Gastrocnemius medialis (tissue), 4 donors: ENCODE results near the gene KHDC1L. TPM values are rescaled to one million over a fixed set of nuclear protein-coding genes. Genes with fewer than 3 reads are reported as not detected.

ENCODE experiments used
- ATAC-seq, 2 donors: fragments of 150-250 bp; one replicate each; pipeline ENCODE4 v1.9.1; 2016
- DNase-seq, 2 donors: peaks; one replicate each; pipeline ENCODE4 v3.0.0-alpha.2; 2019
- H3K27ac ChIP-seq, 4 donors: fragments of 200-600 bp; sonication (generic); 1 replicate in 1 of 4; 2 replicates in 3 of 4; pipeline ENCODE4 v1.5.1; 2016 to 2018; ENCODE audit warnings: mild to moderate bottlenecking in 2 of 4, moderate library complexity in 1 of 4
- H3K27me3 ChIP-seq, 3 donors: fragments of 200-600 bp; sonication (generic) in 2 of 3; 1 replicate in 1 of 3; 2 replicates in 2 of 3; pipeline versions ENCODE4 v1.5.1 to v1.6.0; 2016 to 2019; ENCODE audit warnings: mild to moderate bottlenecking in 1 of 3, moderate library complexity in 1 of 3
- H3K36me3 ChIP-seq, 2 donors: fragments of 200-600 bp; sonication (generic) in 1 of 2; one replicate each; pipeline ENCODE4 v1.5.1; 2017 to 2018
- H3K4me1 ChIP-seq, 2 donors: fragments of 200-600 bp; sonication (generic) in 1 of 2; one replicate each; pipeline ENCODE4 v1.5.1; 2016 to 2017; ENCODE audit warnings: mild to moderate bottlenecking in 2 of 2
- H3K4me3 ChIP-seq, 4 donors: fragments of 200-600 bp; sonication (generic) in 3 of 4; 1 replicate in 1 of 4; 2 replicates in 3 of 4; pipeline ENCODE4 v1.5.1; 2016 to 2019; ENCODE audit warnings: mild to moderate bottlenecking in 2 of 4
- H3K9me3 ChIP-seq, 3 donors: fragments of 200-600 bp; sonication (generic) in 2 of 3; 1 replicate in 1 of 3; 2 replicates in 2 of 3; pipeline ENCODE4 v1.5.1; 2016 to 2019
- POLR2A ChIP-seq, 2 donors: fragments of 450-650 bp; IDR thresholded peaks; one replicate each; pipeline ENCODE4 v1.6.1; 2017; ENCODE audit warnings: antibody characterized with exemption in 2 of 2, mild to moderate bottlenecking in 2 of 2, moderate library complexity in 2 of 2
- in situ Hi-C, 4 donors: fragments of 200-750 bp; cut with MboI; loops; one replicate each; pipeline versions ENCODE4 v1.15.0 to v1.8.0; 2017; ENCODE audit warnings: low sequenced_read_pairs in 4 of 4
- intact Hi-C: fragments of 100-400 bp; cut with DNase I; formaldehyde crosslinking; loops from one replicate; pipeline ENCODE4 v1.15.1; 2023; ENCODE audit warnings: low total_unique reads
- total RNA-seq, 4 donors: library from RNA; depleted of rRNA; stranded (reverse); fragments of >200 nt; gene quantifications; one replicate each; pipeline versions ENCODE4 v1.1.0 to v1.2.3, GENCODE V29; 2016
- TF ChIP-seq, protein P1 (sequence below), 5 experiments: fragments of 450-650 bp in 3 of 5; fragments of 200-600 bp in 2 of 5; sonication (generic) in 2 of 5; IDR thresholded peaks in 4 of 5; conservative IDR thresholded peaks in 1 of 5; 1 replicate in 4 of 5; 2 replicates in 1 of 5; pipeline ENCODE4 v1.5.1; 2016 to 2019; ENCODE audit warnings: antibody characterized with exemption in 5 of 5, mild to moderate bottlenecking in 3 of 5, moderate library complexity in 3 of 5

KHDC1L gene
- total RNA-seq, 4 donors from 2014 or later, result not detected

DNA sequence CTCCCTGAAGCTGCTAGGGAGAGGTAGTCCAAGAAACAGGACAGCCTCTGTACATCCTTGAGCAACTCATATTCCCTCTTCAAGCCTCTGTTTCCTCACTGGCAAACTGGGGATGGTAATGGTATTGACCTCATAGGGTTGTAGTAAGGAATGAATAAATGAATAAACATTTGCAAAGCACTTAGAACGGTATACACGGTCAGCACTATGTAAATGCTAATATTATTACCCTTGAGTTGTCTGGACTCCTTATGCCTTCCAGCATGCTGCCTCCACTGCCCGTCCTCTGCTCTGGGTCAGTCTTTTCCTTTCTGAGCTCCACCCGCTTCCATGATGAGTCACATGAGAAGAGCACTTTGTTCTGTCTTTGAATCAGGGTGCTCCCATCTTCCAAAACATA lies 50.6 kb downstream of the KHDC1L start:
- DNase-seq (no peak), ATAC-seq (no peak)
- TF ChIP-seq, protein P1, sequence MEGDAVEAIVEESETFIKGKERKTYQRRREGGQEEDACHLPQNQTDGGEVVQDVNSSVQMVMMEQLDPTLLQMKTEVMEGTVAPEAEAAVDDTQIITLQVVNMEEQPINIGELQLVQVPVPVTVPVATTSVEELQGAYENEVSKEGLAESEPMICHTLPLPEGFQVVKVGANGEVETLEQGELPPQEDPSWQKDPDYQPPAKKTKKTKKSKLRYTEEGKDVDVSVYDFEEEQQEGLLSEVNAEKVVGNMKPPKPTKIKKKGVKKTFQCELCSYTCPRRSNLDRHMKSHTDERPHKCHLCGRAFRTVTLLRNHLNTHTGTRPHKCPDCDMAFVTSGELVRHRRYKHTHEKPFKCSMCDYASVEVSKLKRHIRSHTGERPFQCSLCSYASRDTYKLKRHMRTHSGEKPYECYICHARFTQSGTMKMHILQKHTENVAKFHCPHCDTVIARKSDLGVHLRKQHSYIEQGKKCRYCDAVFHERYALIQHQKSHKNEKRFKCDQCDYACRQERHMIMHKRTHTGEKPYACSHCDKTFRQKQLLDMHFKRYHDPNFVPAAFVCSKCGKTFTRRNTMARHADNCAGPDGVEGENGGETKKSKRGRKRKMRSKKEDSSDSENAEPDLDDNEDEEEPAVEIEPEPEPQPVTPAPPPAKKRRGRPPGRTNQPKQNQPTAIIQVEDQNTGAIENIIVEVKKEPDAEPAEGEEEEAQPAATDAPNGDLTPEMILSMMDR (IDR thresholded peaks at IDR 0.05 in 4 of 5, conservative IDR thresholded peaks at IDR 0.05 in 1 of 5), result no peak
- TF ChIP-seq POLR2A (IDR thresholded peaks at IDR 0.05), result no peak
- no peaks in the 10 kb centered on the region for H3K36me3 ChIP-seq
- no peak overlapping the region for H3K27ac ChIP-seq
- peaks cover 5 to 10% of the 10 kb centered on the region in 2 donors for H3K4me1 ChIP-seq
- intact Hi-C loops, result no loop called here
- H3K9me3 ChIP-seq, result no peaks in the 10 kb centered on the region
- no peaks in the 10 kb centered on the region for H3K27me3 ChIP-seq
- no peak overlapping the region for H3K4me3 ChIP-seq
- in situ Hi-C loops, result loop anchor here in 1 of 4 donors (5.0 kb wide), 1 partner anchor 762 kb away; no protein-coding TSS in a partner anchor

Other genes starting within 250 kb of the KHDC1L start
- gene KHDC1, start 37.7 kb upstream of the KHDC1L start, total RNA-seq, result not detected
- not detected for gene DPPA5, start 128.8 kb upstream of the KHDC1L start, total RNA-seq
- gene KHDC3L, start 137.2 kb upstream of the KHDC1L start, total RNA-seq, result not detected
- gene OOEP, start 144.4 kb upstream of the KHDC1L start, total RNA-seq, result not detected
- gene DDX43, start 169.3 kb upstream of the KHDC1L start, total RNA-seq, result 1 to 10 TPM in 1 of 4 donors, not detected in 3; 1.1 TPM
- gene CGAS, start 226.8 kb upstream of the KHDC1L start, total RNA-seq, result 1 to 10 TPM in 2 of 4 donors, under 1 TPM in 2; 0.49 to 1.6 (median 1.2) TPM
- gene MTO1, start 236.2 kb upstream of the KHDC1L start, total RNA-seq, result 10 to 100 TPM; 16.4 to 43.4 (median 21.9) TPM